KMS-11 (cell line): ENCODE measurements around the gene CSNK1G2.

Experiments
- H2AFZ ChIP-seq: fragments of 200-600 bp; sonication (generic); 2 replicates; pipeline ENCODE4 v1.6.1; 2016; ENCODE audit warnings: antibody characterized with exemption, mixed run types, low read depth
- H3K27ac ChIP-seq: fragments of 200-600 bp; sonication (generic); 2 replicates; pipeline ENCODE4 v1.6.1; 2016; ENCODE audit warnings: mild to moderate bottlenecking, mixed run types
- H3K27me3 ChIP-seq: fragments of 200-600 bp; sonication (generic); 2 replicates; pipeline ENCODE4 v1.6.1; 2017; ENCODE audit warnings: mild to moderate bottlenecking, low read depth, mixed run types, moderate library complexity; ENCODE audit not compliant: insufficient read depth
- H3K36me3 ChIP-seq: fragments of 200-600 bp; sonication (generic); 2 replicates; pipeline ENCODE4 v1.6.1; 2017; ENCODE audit warnings: mild to moderate bottlenecking, mixed run types; ENCODE audit not compliant: insufficient read depth
- H3K4me1 ChIP-seq: fragments of 200-600 bp; sonication (generic); 2 replicates; pipeline ENCODE4 v1.6.1; 2016; ENCODE audit warnings: mild to moderate bottlenecking, low read depth, mixed run types; ENCODE audit not compliant: poor library complexity, severe bottlenecking
- H3K4me2 ChIP-seq: fragments of 200-600 bp; sonication (generic); 2 replicates; pipeline ENCODE4 v1.7.0; 2016; ENCODE audit warnings: mild to moderate bottlenecking, mixed run types
- H3K4me3 ChIP-seq: fragments of 200-600 bp; sonication (generic); IDR thresholded peaks from 2 replicates; pipeline ENCODE4 v1.6.1; 2017; ENCODE audit warnings: low read depth, low read length, mixed read lengths; ENCODE audit not compliant: insufficient read depth
- H3K79me2 ChIP-seq: fragments of 200-600 bp; sonication (generic); 2 replicates; pipeline ENCODE4 v1.6.1; 2016; ENCODE audit warnings: low read depth, mixed run types; ENCODE audit not compliant: insufficient read depth
- H3K9ac ChIP-seq: fragments of 200-600 bp; sonication (generic); 2 replicates; pipeline ENCODE4 v1.6.1; 2016; ENCODE audit warnings: mild to moderate bottlenecking, mixed run types
- H4K20me1 ChIP-seq: fragments of 200-600 bp; sonication (generic); 2 replicates; pipeline ENCODE4 v1.6.1; 2016; ENCODE audit warnings: mild to moderate bottlenecking, mixed run types; ENCODE audit not compliant: insufficient read depth
- TF ChIP-seq, protein P1 (sequence below): fragments of 200-600 bp; sonication (generic); conservative IDR thresholded peaks from 2 replicates; pipeline ENCODE4 v1.6.1; 2017; ENCODE audit warnings: low read depth, mild to moderate bottlenecking, antibody characterized with exemption, low read length, moderate library complexity, mixed read lengths

The CSNK1G2 gene

GRCh38 chr19:1906985-1907562 lies 33.9 kb upstream of the CSNK1G2 start:
- Histone ChIP-seq H3K79me2 (peaks cover 31% of the 10 kb centered on the region; the same call in 1 of the 2 replicates), H3K4me1 (peaks cover 23% of the 10 kb centered on the region), H3K27ac (no peak overlapping the region), H3K36me3 (no peaks in the 10 kb centered on the region), H4K20me1 (no peaks in the 10 kb centered on the region), H3K4me2 (no peak overlapping the region), H3K9ac (no peak overlapping the region), H2AFZ (no peak overlapping the region), H3K27me3 (no peaks in the 10 kb centered on the region), H3K4me3 (no peak overlapping the region)
- TF ChIP-seq, protein P1, sequence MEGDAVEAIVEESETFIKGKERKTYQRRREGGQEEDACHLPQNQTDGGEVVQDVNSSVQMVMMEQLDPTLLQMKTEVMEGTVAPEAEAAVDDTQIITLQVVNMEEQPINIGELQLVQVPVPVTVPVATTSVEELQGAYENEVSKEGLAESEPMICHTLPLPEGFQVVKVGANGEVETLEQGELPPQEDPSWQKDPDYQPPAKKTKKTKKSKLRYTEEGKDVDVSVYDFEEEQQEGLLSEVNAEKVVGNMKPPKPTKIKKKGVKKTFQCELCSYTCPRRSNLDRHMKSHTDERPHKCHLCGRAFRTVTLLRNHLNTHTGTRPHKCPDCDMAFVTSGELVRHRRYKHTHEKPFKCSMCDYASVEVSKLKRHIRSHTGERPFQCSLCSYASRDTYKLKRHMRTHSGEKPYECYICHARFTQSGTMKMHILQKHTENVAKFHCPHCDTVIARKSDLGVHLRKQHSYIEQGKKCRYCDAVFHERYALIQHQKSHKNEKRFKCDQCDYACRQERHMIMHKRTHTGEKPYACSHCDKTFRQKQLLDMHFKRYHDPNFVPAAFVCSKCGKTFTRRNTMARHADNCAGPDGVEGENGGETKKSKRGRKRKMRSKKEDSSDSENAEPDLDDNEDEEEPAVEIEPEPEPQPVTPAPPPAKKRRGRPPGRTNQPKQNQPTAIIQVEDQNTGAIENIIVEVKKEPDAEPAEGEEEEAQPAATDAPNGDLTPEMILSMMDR: no peak

- no peak overlapping the region for H3K9ac ChIP-seq
- no peaks in the 10 kb centered on the region for H3K27me3 ChIP-seq
- H3K27ac ChIP-seq: no peak overlapping the region
- no peak overlapping the region for H3K4me2 ChIP-seq
- no peaks in the 10 kb centered on the region for H3K36me3 ChIP-seq
- H4K20me1 ChIP-seq: no peaks in the 10 kb centered on the region
- peaks cover 23% of the 10 kb centered on the region for H3K4me1 ChIP-seq
- H2AFZ ChIP-seq: no peak overlapping the region
- TF ChIP-seq, protein P1: no peak
- H3K4me3 ChIP-seq: no peak overlapping the region
- H3K79me2 ChIP-seq: peaks cover 31% of the 10 kb centered on the region; the same call in 1 of the 2 replicates
Observed at GRCh38 chr19:1907563-1908363, 33.2 kb upstream of the CSNK1G2 start.

- TF ChIP-seq, protein P1: no peak
- Histone ChIP-seq H3K27ac (no peak overlapping the region), H3K4me3 (no peak overlapping the region), H3K4me1 (peaks cover 19% of the 10 kb centered on the region), H3K36me3 (no peaks in the 10 kb centered on the region), H3K27me3 (no peaks in the 10 kb centered on the region), H4K20me1 (no peaks in the 10 kb centered on the region), H3K79me2 (peaks cover 31% of the 10 kb centered on the region; the same call in 1 of the 2 replicates), H2AFZ (no peak overlapping the region), H3K4me2 (no peak overlapping the region), H3K9ac (no peak overlapping the region)
Observed at GRCh38 chr19:1908364-1908678, 32.7 kb upstream of the CSNK1G2 start.

- H3K4me3 ChIP-seq: no peak overlapping the region
- H3K27ac ChIP-seq: no peak overlapping the region
Observed at GRCh38 chr19:1909761-1910080, 31.3 kb upstream of the CSNK1G2 start.

More at GRCh38 chr19:1909761-1910080, 31.3 kb upstream of the CSNK1G2 start:
- Histone ChIP-seq H4K20me1 (no peaks in the 10 kb centered on the region), H3K36me3 (no peaks in the 10 kb centered on the region), H3K4me2 (no peak overlapping the region), H3K4me1 (peaks cover 6% of the 10 kb centered on the region), H3K9ac (no peak overlapping the region), H3K27me3 (no peaks in the 10 kb centered on the region), H2AFZ (no peak overlapping the region), H3K79me2 (peaks cover 31% of the 10 kb centered on the region; the same call in 1 of the 2 replicates)
- TF ChIP-seq, protein P1: no peak
